WTC11 (cell line): ENCODE data around the gene SAG. TPM values are rescaled to one million over a fixed set of nuclear protein-coding genes. Genes with fewer than 3 reads are reported as not detected.

Experiments used
- ATAC-seq: fragments of 200-7000 bp; cut with Tn5 transposase; 2 replicates; pipeline ENCODE4 v1.10.0; 2021; ENCODE audit warnings: mild to moderate bottlenecking, moderate library complexity
- CTCF ChIA-PET: fragments of 300-600 bp; sonication (Branson Sonifier 250); formaldehyde crosslinking; loops from one replicate; lab custom pipeline; 2021; ENCODE audit warnings: antibody characterized with exemption; lab: Charles Lee
- POLR2A ChIA-PET: fragments of 350-600 bp; sonication (Branson Sonifier 250); formaldehyde crosslinking; loops from one replicate; lab custom pipeline; 2021; ENCODE audit warnings: antibody characterized with exemption; lab: Charles Lee
- DNase-seq: peaks from one replicate; pipeline ENCODE4 v3.0.0; 2021; ENCODE audit warnings: low spot score
- H3K27ac Mint-ChIP-seq: 2 replicates; pipeline ENCODE4 v1.8.0; 2021; ENCODE audit warnings: mixed read lengths
- H3K27me3 Mint-ChIP-seq: 2 replicates; pipeline ENCODE4 v1.8.0; 2021; ENCODE audit warnings: low read depth, mild to moderate bottlenecking, moderate library complexity, mixed read lengths
- H3K36me3 Mint-ChIP-seq: 2 replicates; pipeline ENCODE4 v1.8.0; 2021; ENCODE audit warnings: mixed read lengths
- H3K4me1 Mint-ChIP-seq: 2 replicates; pipeline ENCODE4 v1.8.0; 2022; ENCODE audit warnings: mixed read lengths
- H3K4me3 Mint-ChIP-seq: 2 replicates; pipeline ENCODE4 v1.8.0; 2021; ENCODE audit warnings: mild to moderate bottlenecking, moderate library complexity, mixed read lengths
- H3K9me3 Mint-ChIP-seq: 2 replicates; pipeline ENCODE4 v1.8.0; 2021; ENCODE audit warnings: mixed read lengths
- ATF1 ChIP-seq: sonication (generic); formaldehyde crosslinking; IDR thresholded peaks from 2 replicates; pipeline ENCODE4 v1.8.1; 2023; ENCODE audit warnings: mild to moderate bottlenecking, moderate library complexity, missing genetic modification reagents
- CREB1 ChIP-seq: sonication (generic); formaldehyde crosslinking; IDR thresholded peaks from 2 replicates; pipeline ENCODE4 v1.8.0; 2023; ENCODE audit warnings: mild to moderate bottlenecking, missing genetic modification reagents
- EMX1 ChIP-seq: fragments of 250-450 bp; sonication (Bioruptor Pico); IDR thresholded peaks from 2 replicates; pipeline ENCODE4 v1.8.0; 2021; ENCODE audit warnings: mild to moderate bottlenecking
- ETV6 ChIP-seq: sonication (generic); formaldehyde crosslinking; IDR thresholded peaks from 2 replicates; pipeline ENCODE4 v1.8.1; 2022; ENCODE audit warnings: mild to moderate bottlenecking, missing genetic modification reagents
- GTF2I ChIP-seq: fragments of 250-450 bp; sonication (Bioruptor Pico); conservative IDR thresholded peaks from 2 replicates; pipeline ENCODE4 v1.4.0; 2021; ENCODE audit warnings: mild to moderate bottlenecking
- HMGA2 ChIP-seq: fragments of 250-450 bp; sonication (Bioruptor Pico); IDR thresholded peaks from 2 replicates; pipeline ENCODE4 v1.4.0; 2021; ENCODE audit warnings: mild to moderate bottlenecking, moderate library complexity
- KAT7 ChIP-seq: sonication (generic); formaldehyde crosslinking; IDR thresholded peaks from 2 replicates; pipeline ENCODE4 v1.8.1; 2023; ENCODE audit warnings: missing genetic modification reagents, mild to moderate bottlenecking, borderline replicate concordance
- NFATC4 ChIP-seq: fragments of 250-450 bp; sonication (Bioruptor Pico); IDR thresholded peaks from 2 replicates; pipeline ENCODE4 v1.9.0; 2021; ENCODE audit warnings: mild to moderate bottlenecking
- SMAD4 ChIP-seq: sonication (generic); formaldehyde crosslinking; IDR thresholded peaks from 2 replicates; pipeline ENCODE4 v1.8.0; 2022; ENCODE audit warnings: mild to moderate bottlenecking, missing genetic modification reagents
- SOX15 ChIP-seq: fragments of 250-450 bp; sonication (Bioruptor Pico); IDR thresholded peaks from 2 replicates; pipeline ENCODE4 v1.9.0; 2021; ENCODE audit warnings: mild to moderate bottlenecking
- ZBTB21 ChIP-seq: sonication (generic); formaldehyde crosslinking; IDR thresholded peaks from 2 replicates; pipeline ENCODE4 v1.8.1; 2023; ENCODE audit warnings: mild to moderate bottlenecking, missing genetic modification reagents, borderline replicate concordance
- ZNF232 ChIP-seq: sonication (generic); formaldehyde crosslinking; IDR thresholded peaks from 2 replicates; pipeline ENCODE4 v1.8.0; 2022; ENCODE audit warnings: mild to moderate bottlenecking, missing genetic modification reagents
- ZNF671 ChIP-seq: fragments of 250-450 bp; sonication (Bioruptor Pico); IDR thresholded peaks from 2 replicates; pipeline ENCODE4 v1.8.0; 2021; ENCODE audit warnings: mild to moderate bottlenecking
- total RNA-seq: library from RNA; stranded (reverse); gene quantifications from 3 replicates; pipeline ENCODE4 v1.2.3, GENCODE V29; 2021
- TF ChIP-seq, protein P1 (sequence below): sonication (generic); formaldehyde crosslinking; conservative IDR thresholded peaks from 2 replicates; pipeline ENCODE4 v1.8.1; 2023; ENCODE audit warnings: mild to moderate bottlenecking, low read depth, missing genetic modification reagents, moderate library complexity
- TF ChIP-seq, protein P2 (sequence below): sonication (generic); formaldehyde crosslinking; IDR thresholded peaks from 2 replicates; pipeline ENCODE4 v1.8.1; 2022; ENCODE audit warnings: low read depth, missing genetic modification reagents, borderline replicate concordance
- TF ChIP-seq, protein P3 (sequence below): fragments of 250-450 bp; sonication (Bioruptor Pico); IDR thresholded peaks from 2 replicates; pipeline ENCODE4 v1.9.0; 2021; ENCODE audit warnings: mild to moderate bottlenecking
- TF ChIP-seq, protein P4 (sequence below): sonication (generic); formaldehyde crosslinking; IDR thresholded peaks from 2 replicates; pipeline ENCODE4 v1.8.1; 2023; ENCODE audit warnings: mild to moderate bottlenecking, missing genetic modification reagents, moderate library complexity
- TF ChIP-seq, protein P5 (sequence below): fragments of 250-450 bp; sonication (Bioruptor Pico); IDR thresholded peaks from 2 replicates; pipeline ENCODE4 v1.8.0; 2021; ENCODE audit warnings: mild to moderate bottlenecking
- TF ChIP-seq, protein P6 (sequence below): fragments of 200-600 bp; IDR thresholded peaks from 2 replicates; pipeline ENCODE4 v1.8.0; 2022; ENCODE audit warnings: antibody characterized with exemption
- TF ChIP-seq, protein P7 (sequence below): sonication (generic); formaldehyde crosslinking; IDR thresholded peaks from 2 replicates; pipeline ENCODE4 v1.8.1; 2023; ENCODE audit warnings: mild to moderate bottlenecking, missing genetic modification reagents, borderline replicate concordance
- TF ChIP-seq, protein P8 (sequence below): sonication (generic); formaldehyde crosslinking; IDR thresholded peaks from 2 replicates; pipeline ENCODE4 v1.8.0; 2022; ENCODE audit warnings: mild to moderate bottlenecking, missing genetic modification reagents

Gene SAG
- total RNA-seq, 1 experiment from 2014 or later: not detected

DNA sequence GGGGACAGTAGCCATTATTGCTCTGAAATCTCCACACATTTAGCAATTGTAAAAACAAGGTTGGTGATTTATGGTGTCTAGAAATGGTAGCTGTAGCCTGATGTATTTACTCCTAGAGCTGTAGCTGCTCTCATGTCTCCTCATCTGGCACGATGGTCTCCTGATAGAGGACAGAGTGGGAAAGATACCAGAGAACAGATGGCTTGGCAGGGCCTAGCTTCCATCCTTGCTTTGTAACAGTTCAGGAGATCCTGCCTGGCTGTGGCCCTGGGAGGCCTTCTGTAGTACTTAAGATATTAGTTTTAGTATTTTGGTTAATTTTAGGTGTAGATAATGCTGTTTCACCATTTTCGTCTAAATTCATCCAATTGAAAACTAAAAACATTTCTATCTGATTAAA lies 49.4 kb upstream of the SAG start (continued):
- TF ChIP-seq EMX1: no peak
- TF ChIP-seq, protein P1, sequence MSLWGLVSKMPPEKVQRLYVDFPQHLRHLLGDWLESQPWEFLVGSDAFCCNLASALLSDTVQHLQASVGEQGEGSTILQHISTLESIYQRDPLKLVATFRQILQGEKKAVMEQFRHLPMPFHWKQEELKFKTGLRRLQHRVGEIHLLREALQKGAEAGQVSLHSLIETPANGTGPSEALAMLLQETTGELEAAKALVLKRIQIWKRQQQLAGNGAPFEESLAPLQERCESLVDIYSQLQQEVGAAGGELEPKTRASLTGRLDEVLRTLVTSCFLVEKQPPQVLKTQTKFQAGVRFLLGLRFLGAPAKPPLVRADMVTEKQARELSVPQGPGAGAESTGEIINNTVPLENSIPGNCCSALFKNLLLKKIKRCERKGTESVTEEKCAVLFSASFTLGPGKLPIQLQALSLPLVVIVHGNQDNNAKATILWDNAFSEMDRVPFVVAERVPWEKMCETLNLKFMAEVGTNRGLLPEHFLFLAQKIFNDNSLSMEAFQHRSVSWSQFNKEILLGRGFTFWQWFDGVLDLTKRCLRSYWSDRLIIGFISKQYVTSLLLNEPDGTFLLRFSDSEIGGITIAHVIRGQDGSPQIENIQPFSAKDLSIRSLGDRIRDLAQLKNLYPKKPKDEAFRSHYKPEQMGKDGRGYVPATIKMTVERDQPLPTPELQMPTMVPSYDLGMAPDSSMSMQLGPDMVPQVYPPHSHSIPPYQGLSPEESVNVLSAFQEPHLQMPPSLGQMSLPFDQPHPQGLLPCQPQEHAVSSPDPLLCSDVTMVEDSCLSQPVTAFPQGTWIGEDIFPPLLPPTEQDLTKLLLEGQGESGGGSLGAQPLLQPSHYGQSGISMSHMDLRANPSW: no peak
- TF ChIP-seq ZBTB21 (CRISPR knock-in tag): no peak
- TF ChIP-seq ZNF671 (CRISPR knock-in tag): no peak
- TF ChIP-seq, all 79 proteins: peak for 0

DNA sequence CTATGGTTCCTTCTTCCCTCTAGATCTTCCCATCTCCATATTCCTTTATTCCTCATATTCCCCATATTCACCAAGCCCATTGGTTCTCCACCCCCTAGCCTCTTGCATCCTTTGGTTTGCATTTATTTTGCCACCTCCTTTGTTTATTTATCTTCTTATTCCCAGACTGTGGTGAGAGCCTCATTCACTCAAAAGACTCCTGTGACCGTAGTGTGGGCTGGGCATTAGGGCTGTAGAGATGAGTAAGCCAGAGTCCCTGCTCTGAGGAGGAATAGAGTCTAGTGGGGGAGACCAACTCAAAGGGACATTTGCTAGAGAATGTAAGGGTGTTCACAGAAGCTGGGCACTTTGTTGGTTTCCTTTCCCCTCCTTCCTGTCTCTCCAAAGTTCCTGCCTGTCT lies 47.9 kb upstream of the SAG start:
- no peaks in the 10 kb centered on the region for H3K4me1 Mint-ChIP-seq
- POLR2A ChIA-PET: no interaction called here

DNA sequence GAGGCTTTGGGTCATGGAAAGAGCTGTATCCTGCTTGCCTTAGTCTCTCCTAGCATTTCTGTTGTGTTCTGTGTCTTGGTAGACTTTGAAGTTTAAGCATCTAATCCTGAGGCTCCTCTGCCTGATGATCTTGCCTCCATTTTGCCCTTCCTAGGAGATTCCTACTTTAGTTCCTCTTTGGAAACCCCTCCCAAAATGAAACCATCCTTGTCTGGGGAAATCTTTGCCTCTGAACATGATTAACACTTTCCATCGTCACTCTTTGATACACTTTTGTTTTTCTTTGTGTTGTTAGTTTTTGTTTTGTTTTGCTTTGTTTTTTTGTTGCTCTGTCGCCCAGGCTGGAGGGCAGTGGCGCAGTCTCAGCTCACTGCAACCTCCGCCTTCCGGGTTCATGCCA lies 47.0 kb upstream of the SAG start:
- Mint-ChIP-seq H3K27me3 (no peaks in the 10 kb centered on the region), H3K9me3 (no peaks in the 10 kb centered on the region), H3K4me1 (no peaks in the 10 kb centered on the region), H3K36me3 (peaks cover 75% of the 10 kb centered on the region), H3K27ac (no peak overlapping the region), H3K4me3 (no peak overlapping the region)
- CTCF ChIA-PET: no interaction called here
- POLR2A ChIA-PET: no interaction called here
- DNase-seq (no peak), ATAC-seq (no peak)
- TF ChIP-seq SMAD4 (no peak), ZNF232 (no peak), GTF2I (CRISPR knock-in tag) (no peak), ATF1 (no peak), ETV6 (CRISPR knock-in tag) (no peak), CREB1 (no peak), NFATC4 (CRISPR knock-in tag) (no peak), HMGA2 (CRISPR knock-in tag) (no peak), SOX15 (no peak), KAT7 (CRISPR knock-in tag) (no peak)
- TF ChIP-seq, protein P2, sequence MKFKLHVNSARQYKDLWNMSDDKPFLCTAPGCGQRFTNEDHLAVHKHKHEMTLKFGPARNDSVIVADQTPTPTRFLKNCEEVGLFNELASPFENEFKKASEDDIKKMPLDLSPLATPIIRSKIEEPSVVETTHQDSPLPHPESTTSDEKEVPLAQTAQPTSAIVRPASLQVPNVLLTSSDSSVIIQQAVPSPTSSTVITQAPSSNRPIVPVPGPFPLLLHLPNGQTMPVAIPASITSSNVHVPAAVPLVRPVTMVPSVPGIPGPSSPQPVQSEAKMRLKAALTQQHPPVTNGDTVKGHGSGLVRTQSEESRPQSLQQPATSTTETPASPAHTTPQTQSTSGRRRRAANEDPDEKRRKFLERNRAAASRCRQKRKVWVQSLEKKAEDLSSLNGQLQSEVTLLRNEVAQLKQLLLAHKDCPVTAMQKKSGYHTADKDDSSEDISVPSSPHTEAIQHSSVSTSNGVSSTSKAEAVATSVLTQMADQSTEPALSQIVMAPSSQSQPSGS: no peak
- TF ChIP-seq, protein P3, sequence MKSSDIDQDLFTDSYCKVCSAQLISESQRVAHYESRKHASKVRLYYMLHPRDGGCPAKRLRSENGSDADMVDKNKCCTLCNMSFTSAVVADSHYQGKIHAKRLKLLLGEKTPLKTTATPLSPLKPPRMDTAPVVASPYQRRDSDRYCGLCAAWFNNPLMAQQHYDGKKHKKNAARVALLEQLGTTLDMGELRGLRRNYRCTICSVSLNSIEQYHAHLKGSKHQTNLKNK (CRISPR knock-in tag): no peak
- TF ChIP-seq, protein P4, sequence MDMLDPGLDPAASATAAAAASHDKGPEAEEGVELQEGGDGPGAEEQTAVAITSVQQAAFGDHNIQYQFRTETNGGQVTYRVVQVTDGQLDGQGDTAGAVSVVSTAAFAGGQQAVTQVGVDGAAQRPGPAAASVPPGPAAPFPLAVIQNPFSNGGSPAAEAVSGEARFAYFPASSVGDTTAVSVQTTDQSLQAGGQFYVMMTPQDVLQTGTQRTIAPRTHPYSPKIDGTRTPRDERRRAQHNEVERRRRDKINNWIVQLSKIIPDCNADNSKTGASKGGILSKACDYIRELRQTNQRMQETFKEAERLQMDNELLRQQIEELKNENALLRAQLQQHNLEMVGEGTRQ (CRISPR knock-in tag): no peak
- TF ChIP-seq, protein P5, sequence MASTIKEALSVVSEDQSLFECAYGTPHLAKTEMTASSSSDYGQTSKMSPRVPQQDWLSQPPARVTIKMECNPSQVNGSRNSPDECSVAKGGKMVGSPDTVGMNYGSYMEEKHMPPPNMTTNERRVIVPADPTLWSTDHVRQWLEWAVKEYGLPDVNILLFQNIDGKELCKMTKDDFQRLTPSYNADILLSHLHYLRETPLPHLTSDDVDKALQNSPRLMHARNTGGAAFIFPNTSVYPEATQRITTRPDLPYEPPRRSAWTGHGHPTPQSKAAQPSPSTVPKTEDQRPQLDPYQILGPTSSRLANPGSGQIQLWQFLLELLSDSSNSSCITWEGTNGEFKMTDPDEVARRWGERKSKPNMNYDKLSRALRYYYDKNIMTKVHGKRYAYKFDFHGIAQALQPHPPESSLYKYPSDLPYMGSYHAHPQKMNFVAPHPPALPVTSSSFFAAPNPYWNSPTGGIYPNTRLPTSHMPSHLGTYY (CRISPR knock-in tag): no peak
- TF ChIP-seq, protein P6, sequence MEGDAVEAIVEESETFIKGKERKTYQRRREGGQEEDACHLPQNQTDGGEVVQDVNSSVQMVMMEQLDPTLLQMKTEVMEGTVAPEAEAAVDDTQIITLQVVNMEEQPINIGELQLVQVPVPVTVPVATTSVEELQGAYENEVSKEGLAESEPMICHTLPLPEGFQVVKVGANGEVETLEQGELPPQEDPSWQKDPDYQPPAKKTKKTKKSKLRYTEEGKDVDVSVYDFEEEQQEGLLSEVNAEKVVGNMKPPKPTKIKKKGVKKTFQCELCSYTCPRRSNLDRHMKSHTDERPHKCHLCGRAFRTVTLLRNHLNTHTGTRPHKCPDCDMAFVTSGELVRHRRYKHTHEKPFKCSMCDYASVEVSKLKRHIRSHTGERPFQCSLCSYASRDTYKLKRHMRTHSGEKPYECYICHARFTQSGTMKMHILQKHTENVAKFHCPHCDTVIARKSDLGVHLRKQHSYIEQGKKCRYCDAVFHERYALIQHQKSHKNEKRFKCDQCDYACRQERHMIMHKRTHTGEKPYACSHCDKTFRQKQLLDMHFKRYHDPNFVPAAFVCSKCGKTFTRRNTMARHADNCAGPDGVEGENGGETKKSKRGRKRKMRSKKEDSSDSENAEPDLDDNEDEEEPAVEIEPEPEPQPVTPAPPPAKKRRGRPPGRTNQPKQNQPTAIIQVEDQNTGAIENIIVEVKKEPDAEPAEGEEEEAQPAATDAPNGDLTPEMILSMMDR: no peak
- TF ChIP-seq, protein P7, sequence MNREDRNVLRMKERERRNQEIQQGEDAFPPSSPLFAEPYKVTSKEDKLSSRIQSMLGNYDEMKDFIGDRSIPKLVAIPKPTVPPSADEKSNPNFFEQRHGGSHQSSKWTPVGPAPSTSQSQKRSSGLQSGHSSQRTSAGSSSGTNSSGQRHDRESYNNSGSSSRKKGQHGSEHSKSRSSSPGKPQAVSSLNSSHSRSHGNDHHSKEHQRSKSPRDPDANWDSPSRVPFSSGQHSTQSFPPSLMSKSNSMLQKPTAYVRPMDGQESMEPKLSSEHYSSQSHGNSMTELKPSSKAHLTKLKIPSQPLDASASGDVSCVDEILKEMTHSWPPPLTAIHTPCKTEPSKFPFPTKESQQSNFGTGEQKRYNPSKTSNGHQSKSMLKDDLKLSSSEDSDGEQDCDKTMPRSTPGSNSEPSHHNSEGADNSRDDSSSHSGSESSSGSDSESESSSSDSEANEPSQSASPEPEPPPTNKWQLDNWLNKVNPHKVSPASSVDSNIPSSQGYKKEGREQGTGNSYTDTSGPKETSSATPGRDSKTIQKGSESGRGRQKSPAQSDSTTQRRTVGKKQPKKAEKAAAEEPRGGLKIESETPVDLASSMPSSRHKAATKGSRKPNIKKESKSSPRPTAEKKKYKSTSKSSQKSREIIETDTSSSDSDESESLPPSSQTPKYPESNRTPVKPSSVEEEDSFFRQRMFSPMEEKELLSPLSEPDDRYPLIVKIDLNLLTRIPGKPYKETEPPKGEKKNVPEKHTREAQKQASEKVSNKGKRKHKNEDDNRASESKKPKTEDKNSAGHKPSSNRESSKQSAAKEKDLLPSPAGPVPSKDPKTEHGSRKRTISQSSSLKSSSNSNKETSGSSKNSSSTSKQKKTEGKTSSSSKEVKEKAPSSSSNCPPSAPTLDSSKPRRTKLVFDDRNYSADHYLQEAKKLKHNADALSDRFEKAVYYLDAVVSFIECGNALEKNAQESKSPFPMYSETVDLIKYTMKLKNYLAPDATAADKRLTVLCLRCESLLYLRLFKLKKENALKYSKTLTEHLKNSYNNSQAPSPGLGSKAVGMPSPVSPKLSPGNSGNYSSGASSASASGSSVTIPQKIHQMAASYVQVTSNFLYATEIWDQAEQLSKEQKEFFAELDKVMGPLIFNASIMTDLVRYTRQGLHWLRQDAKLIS (CRISPR knock-in tag): no peak
- TF ChIP-seq, protein P8, sequence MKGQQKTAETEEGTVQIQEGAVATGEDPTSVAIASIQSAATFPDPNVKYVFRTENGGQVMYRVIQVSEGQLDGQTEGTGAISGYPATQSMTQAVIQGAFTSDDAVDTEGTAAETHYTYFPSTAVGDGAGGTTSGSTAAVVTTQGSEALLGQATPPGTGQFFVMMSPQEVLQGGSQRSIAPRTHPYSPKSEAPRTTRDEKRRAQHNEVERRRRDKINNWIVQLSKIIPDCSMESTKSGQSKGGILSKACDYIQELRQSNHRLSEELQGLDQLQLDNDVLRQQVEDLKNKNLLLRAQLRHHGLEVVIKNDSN: no peak

More for the DNA sequence above, 47.9 kb upstream of the SAG start:
- no peak for TF ChIP-seq EMX1
- TF ChIP-seq SOX15: no peak
- Mint-ChIP-seq H3K27ac (no peak overlapping the region), H3K36me3 (peaks cover 74% of the 10 kb centered on the region), H3K27me3 (no peaks in the 10 kb centered on the region), H3K4me3 (no peak overlapping the region), H3K9me3 (no peaks in the 10 kb centered on the region)
- no peak for ATAC-seq
- CTCF ChIA-PET: no interaction called here
- no peak for DNase-seq
